K562 (cell line): ENCODE measurements around the gene EEF1A2. TPM values are rescaled to one million over a fixed set of nuclear protein-coding genes. Genes with fewer than 3 reads are reported as not detected.

ENCODE experiments used
- ATAC-seq: fragments of 200-7000 bp; cut with Tn5 transposase; 3 replicates; pipeline ENCODE4 v1.9.1; 2020; ENCODE audit warnings: moderate library complexity
- BruUV-seq: library from RNA; stranded (reverse); fragments of 400-500 nt; replicated peaks from 2 replicates; lab custom pipeline; 2021; lab: Mats Ljungman, UMichigan
- CTCF ChIA-PET: fragments of 300-600 bp; formaldehyde crosslinking; extraction: SDS; loops from one replicate; lab custom pipeline; 2021; ENCODE audit warnings: low intra/inter-chr PET ratio; lab: Yijun Ruan, JAX
- POLR2A ChIA-PET: fragments of 300-600, 350-650 bp; sonication (Branson Sonifier 250); formaldehyde crosslinking; extraction: SDS; loops from one replicate; lab custom pipeline; 2021; ENCODE audit warnings: antibody characterized with exemption, inconsistent platforms; lab: Yijun Ruan, JAX
- DNase-seq, 4 experiments: peaks; one replicate each; pipeline versions ENCODE4 v3.0.0 to v3.0.0-alpha.2; 2011 to 2018; ENCODE audit warnings: low spot score in 3 of 4, mixed read lengths in 3 of 4; ENCODE audit errors: extremely low read depth in 1 of 4
- FAIRE-seq: peaks from 2 replicates; lab custom pipeline; 2011; peaks lifted over from hg19 to GRCh38; lab: Jason Lieb, UNC
- H2AFZ ChIP-seq: 2 replicates; pipeline ENCODE4 v1.6.0; 2011; ENCODE audit warnings: low read depth, low read length, control low read depth, inconsistent platforms
- H3K27ac ChIP-seq: fragments of 200-600 bp; 3 replicates; pipeline ENCODE4 v1.8.0; 2011; ENCODE audit warnings: low read depth, mild to moderate bottlenecking, control low read depth, inconsistent platforms, low read length, moderate library complexity, mixed read lengths; ENCODE audit errors: extremely low read depth
- H3K27me3 ChIP-seq, 2 experiments: fragments of 300-600 bp in 1 of 2; 2 replicates in 1 of 2; 3 replicates in 1 of 2; pipeline versions ENCODE4 v1.6.0 to v1.8.0; 2011; ENCODE audit warnings: inconsistent platforms in 2 of 2, low read length in 2 of 2, mild to moderate bottlenecking in 1 of 2, mixed read lengths in 1 of 2, moderate library complexity in 1 of 2; ENCODE audit not compliant: control insufficient read depth in 2 of 2, insufficient read depth in 2 of 2
- H3K36me3 ChIP-seq: fragments of 300-600 bp; 3 replicates; pipeline ENCODE4 v1.8.0; 2011; ENCODE audit warnings: mild to moderate bottlenecking, low read length, inconsistent platforms; ENCODE audit not compliant: control insufficient read depth, insufficient read depth
- H3K4me1 ChIP-seq, 2 experiments: fragments of 200-600 bp in 1 of 2; replicated peaks in 1 of 2; 2 replicates in 1 of 2; 3 replicates in 1 of 2; pipeline versions ENCODE4 v1.5.1 to v1.8.0; 2011; ENCODE audit warnings: inconsistent platforms in 2 of 2, low read length in 2 of 2, mild to moderate bottlenecking in 1 of 2, mixed read lengths in 1 of 2, moderate library complexity in 1 of 2; ENCODE audit not compliant: control insufficient read depth in 2 of 2, insufficient read depth in 2 of 2
- H3K4me2 ChIP-seq: 2 replicates; pipeline ENCODE4 v1.6.1; 2011; ENCODE audit warnings: low read length, control low read depth, inconsistent platforms, mixed read lengths; ENCODE audit not compliant: insufficient read depth
- H3K4me3 ChIP-seq: fragments of 200-600 bp; sonication (generic), shearing (Covaris generic); 2 replicates; pipeline ENCODE4 v1.5.1; 2016; ENCODE audit warnings: control low read depth, inconsistent platforms
- H3K79me2 ChIP-seq: fragments of 200-600 bp; 3 replicates; pipeline ENCODE4 v1.8.0; 2011; ENCODE audit warnings: low read length, inconsistent platforms; ENCODE audit not compliant: control insufficient read depth, insufficient read depth
- H3K9ac ChIP-seq, 2 experiments: 2 replicates each; pipeline versions ENCODE4 v1.6.0 to v1.6.1; 2011; ENCODE audit warnings: low read depth in 2 of 2, low read length in 2 of 2, control low read depth in 1 of 2, inconsistent platforms in 1 of 2, mild to moderate bottlenecking in 1 of 2, mixed read lengths in 1 of 2; ENCODE audit not compliant: insufficient read depth in 1 of 2
- H3K9me1 ChIP-seq: one replicate; pipeline ENCODE4 v1.6.0; 2011; ENCODE audit warnings: inconsistent platforms, mild to moderate bottlenecking, low read length, moderate library complexity; ENCODE audit not compliant: control insufficient read depth, insufficient read depth
- H3K9me3 ChIP-seq: replicated peaks from 2 replicates; pipeline ENCODE4 v1.5.1; 2011; ENCODE audit warnings: low read depth, low read length, inconsistent platforms; ENCODE audit not compliant: control insufficient read depth, insufficient read depth
- H4K20me1 ChIP-seq: replicated peaks from 2 replicates; pipeline ENCODE4 v1.6.1; 2011; ENCODE audit warnings: low read length, inconsistent platforms, mixed read lengths; ENCODE audit not compliant: control insufficient read depth, insufficient read depth
- ELK3 ChIP-seq: fragments of 450-650 bp; formaldehyde crosslinking; IDR thresholded peaks from 2 replicates; pipeline ENCODE4 v1.4.0; 2020; ENCODE audit warnings: mild to moderate bottlenecking
- PRDM10 ChIP-seq: fragments of 450-650 bp; IDR thresholded peaks from 2 replicates; pipeline ENCODE4 v1.6.1; 2018; ENCODE audit not compliant: partially characterized antibody
- WGBS: fragments of 100-300 bp; shearing (Covaris generic); methylation state at CpG from one replicate; pipeline ENCODE4 v1.1.6; 2016; ENCODE audit warnings: low coverage, mixed read lengths; ENCODE audit not compliant: insufficient coverage; ENCODE audit errors: missing lambda C conversion rate; 5-methylcytosine and 5-hydroxymethylcytosine counted together
- in situ Hi-C: fragments of 300-500 bp; cut with MboI; formaldehyde crosslinking; loops from 4 replicates; pipeline ENCODE4 v1.15.0; 2018; ENCODE audit warnings: inconsistent platforms, mixed read lengths
- intact Hi-C: fragments of 100-400 bp; cut with micrococcal nuclease; formaldehyde crosslinking; loops from 2 replicates; pipeline ENCODE4 v1.14.2; 2022
- polyA plus RNA-seq, 8 experiments: library from polyadenylated mRNA; depleted of rRNA in 4 of 8; stranded (reverse) in 5 of 8; unstranded in 3 of 8; fragments of >200 nt; fragmentation: Nextera tagmentation in 2 of 8; fragmentation: Illumina TruSeq in 1 of 8; extraction: Ambion mirVana in 2 of 8; extraction: Trizol in 1 of 8; gene quantifications; 2 replicates each; pipeline versions ENCODE4 v1.2.1 to v1.2.3, GENCODE V29; 2011 to 2014; ENCODE audit warnings: inconsistent platforms in 1 of 8, missing spikeins in 1 of 8
- total RNA-seq, 7 experiments: library from RNA; depleted of rRNA in 6 of 7; stranded (reverse); fragments of >200 nt in 6 of 7; fragmentation: Illumina TruSeq in 2 of 7; extraction: Trizol in 2 of 7; gene quantifications; 2 replicates each; pipeline versions ENCODE4 v1.2.1 to v1.2.3, GENCODE V29; 2011 to 2021; ENCODE audit warnings: low replicate concordance in 1 of 7

The EEF1A2 gene
- total and polyA plus RNA-seq, 9 of the 15 experiments (the other 6 are each of a cell fraction or from before 2014, with no cell fraction given) = 0.04 to 29.6 (median 11.5) TPM

- CTCF ChIA-PET = no interaction called here
- FAIRE-seq = no peak
Observed at GRCh38 chr20:63455568-63455859, 43.4 kb downstream of the EEF1A2 start.

More at GRCh38 chr20:63455568-63455859, 43.4 kb downstream of the EEF1A2 start:
- peak; percentile 71 for TF ChIP-seq PRDM10
- TF ChIP-seq ELK3 (CRISPR knock-in tag) = no peak
- TF ChIP-seq, all 486 proteins: peak for 1
- Histone ChIP-seq H3K4me2 (no peak overlapping the region), H3K27ac (no peak overlapping the region), H3K9me3 (no peaks in the 10 kb centered on the region), H3K79me2 (no peaks in the 10 kb centered on the region), H2AFZ (no peak overlapping the region), H3K27me3 (peaks cover 28 to 75% of the 10 kb centered on the region in 2 experiments; a peak in 4 of 5 replicates), H3K9ac (no peak overlapping the region), H4K20me1 (peaks cover 18% of the 10 kb centered on the region), H3K4me3 (no peak overlapping the region), H3K9me1 (no peaks in the 10 kb centered on the region), H3K4me1 (peaks cover 0 to 59% of the 10 kb centered on the region in 2 experiments; a peak in 2 of 5 replicates), H3K36me3 (no peaks in the 10 kb centered on the region)
- no peak for DNase-seq
- in situ Hi-C loops (no loop called here), intact Hi-C loops (no loop called here)
- BruUV-seq = no TSS peak
- POLR2A ChIA-PET = interaction anchor here (0.6 kb wide), 1 partner anchor 403 kb away, joined by 3 read pairs; no protein-coding TSS in a partner anchor
- WGBS = 2% methylated on average over 6 of the region's 10 CpGs
- ATAC-seq = no peak
